IPS-15b (cell line): ENCODE measurements around the gene GPRIN1.

Source experiments
- H3K27me3 ChIP-seq: one replicate; pipeline ENCODE4 v1.6.1; 2013; ENCODE audit warnings: low read length; ENCODE audit not compliant: control insufficient read depth, insufficient read depth
- H3K36me3 ChIP-seq: one replicate; pipeline ENCODE4 v1.6.1; 2013; ENCODE audit warnings: low read length; ENCODE audit not compliant: control insufficient read depth, insufficient read depth
- H3K4me1 ChIP-seq: one replicate; pipeline ENCODE4 v1.6.1; 2013; ENCODE audit warnings: mild to moderate bottlenecking, low read length; ENCODE audit not compliant: control insufficient read depth, insufficient read depth
- H3K4me3 ChIP-seq: one replicate; pipeline ENCODE4 v1.5.1; 2013; ENCODE audit warnings: low read depth, low read length
- H3K9ac ChIP-seq: one replicate; pipeline ENCODE4 v1.6.1; 2013; ENCODE audit warnings: low read depth, mild to moderate bottlenecking, low read length
- H3K9me3 ChIP-seq: one replicate; pipeline ENCODE4 v1.6.1; 2013; ENCODE audit warnings: mild to moderate bottlenecking, low read length; ENCODE audit not compliant: control insufficient read depth, insufficient read depth

The GPRIN1 gene

GRCh38 chr5:176648474-176649194 is 38.7 kb upstream of the GPRIN1 start:
- Histone ChIP-seq H3K4me1 (peaks cover 12% of the 10 kb centered on the region), H3K36me3 (peaks cover 3% of the 10 kb centered on the region), H3K4me3 (peak overlapping the region; percentile 73), H3K9me3 (no peaks in the 10 kb centered on the region), H3K27me3 (no peaks in the 10 kb centered on the region), H3K9ac (no peak overlapping the region)

- H3K9me3 ChIP-seq = no peaks in the 10 kb centered on the region
- H3K4me3 ChIP-seq = peak overlapping the region; percentile 73
- H3K36me3 ChIP-seq = no peaks in the 10 kb centered on the region
- H3K27me3 ChIP-seq = no peaks in the 10 kb centered on the region
- H3K4me1 ChIP-seq = peaks cover 13% of the 10 kb centered on the region
- peak overlapping the region; percentile 54 for H3K9ac ChIP-seq
Observed at GRCh38 chr5:176647843-176648473, 38.0 kb upstream of the GPRIN1 start.

GRCh38 chr5:176647030-176647842 is 37.3 kb upstream of the GPRIN1 start, which contains the start of gene TSPAN17:
Gene TSPAN17 (plus strand): TSS chr5:176647484. CDS start chr5:176647616, 132 bp downstream.
- Histone ChIP-seq H3K9me3 (no peaks in the 10 kb centered on the region), H3K36me3 (no peaks in the 10 kb centered on the region), H3K9ac (peak within 1 kb of the TSS; percentile 54), H3K4me3 (peak within 1 kb of the TSS; percentile 73), H3K27me3 (no peaks in the 10 kb centered on the region), H3K4me1 (peaks cover 13% of the 10 kb centered on the region)

- no peaks in the 10 kb centered on the region for H3K27me3 ChIP-seq
- H3K4me1 ChIP-seq = peaks cover 13% of the 10 kb centered on the region
- peak overlapping the region; percentile 58 for H3K4me3 ChIP-seq
Observed at GRCh38 chr5:176646707-176647029, 36.7 kb upstream of the GPRIN1 start.

GRCh38 chr5:176646049-176646706 is 36.2 kb upstream of the GPRIN1 start:
- no peak overlapping the region for H3K9ac ChIP-seq
- no peaks in the 10 kb centered on the region for H3K9me3 ChIP-seq
- no peaks in the 10 kb centered on the region for H3K27me3 ChIP-seq
- H3K4me3 ChIP-seq = no peak overlapping the region
- H3K4me1 ChIP-seq = peaks cover 13% of the 10 kb centered on the region
- no peaks in the 10 kb centered on the region for H3K36me3 ChIP-seq

More at GRCh38 chr5:176646707-176647029, 36.7 kb upstream of the GPRIN1 start:
- Histone ChIP-seq H3K36me3 (no peaks in the 10 kb centered on the region), H3K9ac (no peak overlapping the region), H3K9me3 (no peaks in the 10 kb centered on the region)

GRCh38 chr5:176644878-176645670 is 35.1 kb upstream of the GPRIN1 start:
- Histone ChIP-seq H3K4me1 (peaks cover 13% of the 10 kb centered on the region), H3K9me3 (no peaks in the 10 kb centered on the region), H3K4me3 (no peak overlapping the region), H3K36me3 (no peaks in the 10 kb centered on the region), H3K27me3 (no peaks in the 10 kb centered on the region), H3K9ac (no peak overlapping the region)

- Histone ChIP-seq H3K4me1 (peaks cover 13% of the 10 kb centered on the region), H3K27me3 (no peaks in the 10 kb centered on the region), H3K9me3 (no peaks in the 10 kb centered on the region), H3K9ac (peak overlapping the region; percentile 32), H3K4me3 (no peak overlapping the region), H3K36me3 (no peaks in the 10 kb centered on the region)
Observed at GRCh38 chr5:176644294-176644693, 34.3 kb upstream of the GPRIN1 start.

GRCh38 chr5:176643491-176644219 is 33.7 kb upstream of the GPRIN1 start:
- peaks cover 13% of the 10 kb centered on the region for H3K4me1 ChIP-seq
- H3K9me3 ChIP-seq = no peaks in the 10 kb centered on the region
- H3K36me3 ChIP-seq = no peaks in the 10 kb centered on the region
- H3K9ac ChIP-seq = peak overlapping the region; percentile 32
- no peaks in the 10 kb centered on the region for H3K27me3 ChIP-seq
- H3K4me3 ChIP-seq = no peak overlapping the region

- Histone ChIP-seq H3K4me3 (no peak overlapping the region), H3K36me3 (no peaks in the 10 kb centered on the region), H3K4me1 (peaks cover 13% of the 10 kb centered on the region), H3K27me3 (peaks cover 3% of the 10 kb centered on the region), H3K9ac (no peak overlapping the region), H3K9me3 (no peaks in the 10 kb centered on the region)
Observed at GRCh38 chr5:176642675-176643490, 32.9 kb upstream of the GPRIN1 start.

GRCh38 chr5:176640616-176641015 is 30.7 kb upstream of the GPRIN1 start:
- Histone ChIP-seq H3K9me3 (no peaks in the 10 kb centered on the region), H3K9ac (no peak overlapping the region), H3K4me1 (peaks cover 13% of the 10 kb centered on the region), H3K4me3 (no peak overlapping the region), H3K27me3 (peaks cover 3% of the 10 kb centered on the region), H3K36me3 (no peaks in the 10 kb centered on the region)
